ENCODE results near the gene ZBTB7A.

- no peak for TF ChIP-seq CTCF (IDR thresholded peaks at IDR 0.05)
- TF ChIP-seq EP300 (IDR thresholded peaks at IDR 0.05): no peak
- no peak for TF ChIP-seq POLR2AphosphoS5 (IDR thresholded peaks at IDR 0.05)
Measured at GRCh38 chr19:4035018-4035566, 31.6 kb downstream of the ZBTB7A start.
